Measurements from ENCODE around the gene USP38.

The USP38 gene

GRCh38 chr4:143270256-143270838 is 85.6 kb downstream of the USP38 start:
- DNase-seq (ENCODE audit: low spot score): no peak

Measured in putamen (tissue), 1 donor.